Measurements from ENCODE around the gene RPAP3. TPM values are rescaled to one million over a fixed set of nuclear protein-coding genes. Genes with fewer than 3 reads are reported as not detected.

RPAP3 gene
- total RNA-seq, 2 experiments from 2014 or later: 21.6 to 53.9 TPM

GRCh38 chr12:47611906-47612305, 93.9 kb downstream of the RPAP3 start:
- no peaks in the 10 kb centered on the region for H4K20me1 ChIP-seq (ENCODE audit: insufficient read depth, low read length)
- no peak for DNase-seq (ENCODE audit: low spot score)
- no peaks in the 10 kb centered on the region for H3K79me2 ChIP-seq (ENCODE audit: insufficient read depth, low read depth, low read length)
- H2AFZ ChIP-seq (ENCODE audit: low read length): no peak overlapping the region
- H3K4me1 ChIP-seq (ENCODE audit: insufficient read depth, low read length, poor library complexity, severe bottlenecking): no peaks in the 10 kb centered on the region
- no peak overlapping the region for H3K4me3 ChIP-seq (ENCODE audit: low read depth, low read length, poor library complexity, severe bottlenecking)
- TF ChIP-seq CTCF (conservative IDR thresholded peaks at IDR 0.05; ENCODE audit: low read length): no peak
- TF ChIP-seq EZH2phosphoT487 (IDR thresholded peaks at IDR 0.05; ENCODE audit: borderline replicate concordance, low read depth, low read length): no peak
- ChIA-PET POLR2A (no interaction called here), CTCF (ENCODE audit: unreplicated experiment) (no interaction called here)
- no peak overlapping the region for H3K27ac ChIP-seq (ENCODE audit: low read depth, low read length, poor library complexity, severe bottlenecking)
- no peak overlapping the region for H3K4me2 ChIP-seq (ENCODE audit: low read length)
- peaks cover 32% of the 10 kb centered on the region for H3K9me3 ChIP-seq (ENCODE audit: low read length)
- no peaks in the 10 kb centered on the region for H3K36me3 ChIP-seq (ENCODE audit: insufficient read depth, low read length)
- intact Hi-C loops (cut with micrococcal nuclease; ENCODE audit: unreplicated experiment): no loop called here
- BruUV-seq (replicated peaks): no TSS peak
- H3K9me2 ChIP-seq (ENCODE audit: insufficient read depth, low read length): no peaks in the 10 kb centered on the region

Other genes starting within 250 kb of the RPAP3 start
- 0.19 TPM in 1 of 2 replicates, not detected in the other for gene ENDOU, start 19.5 kb upstream of the RPAP3 start, total RNA-seq (2014; rRNA removed; shearing (Covaris generic))
- gene ENDOU, start 19.5 kb upstream of the RPAP3 start, total RNA-seq (2022): 0.55 TPM in 1 of 2 replicates, not detected in the other
- gene RAPGEF3, start 52.9 kb upstream of the RPAP3 start, total RNA-seq (2014; rRNA removed; shearing (Covaris generic)): 0.69 and 0.80 TPM in 2 replicates
- gene RAPGEF3, start 52.9 kb upstream of the RPAP3 start, total RNA-seq (2022): 2.9 and 4.7 TPM in 2 replicates
- gene SLC48A1, start 67.2 kb upstream of the RPAP3 start, total RNA-seq (2014; rRNA removed; shearing (Covaris generic)): 3.8 and 9.6 TPM in 2 replicates
- 8.6 and 12.0 TPM in 2 replicates for gene SLC48A1, start 67.2 kb upstream of the RPAP3 start, total RNA-seq (2022)
- gene HDAC7, start 113.9 kb upstream of the RPAP3 start, total RNA-seq (2014; rRNA removed; shearing (Covaris generic)): 38.4 and 45.9 TPM in 2 replicates
- gene HDAC7, start 113.9 kb upstream of the RPAP3 start, total RNA-seq (2022): 130 and 131 TPM in 2 replicates
- gene VDR, start 199.0 kb upstream of the RPAP3 start, total RNA-seq (2014; rRNA removed; shearing (Covaris generic)): 4.8 and 5.4 TPM in 2 replicates
- gene VDR, start 199.0 kb upstream of the RPAP3 start, total RNA-seq (2022): 1.9 and 2.4 TPM in 2 replicates